ENCODE data around the gene CCL17. TPM values are rescaled to one million over a fixed set of nuclear protein-coding genes. Genes with fewer than 3 reads are reported as not detected.

CCL17 gene
- total and polyA plus RNA-seq, 9 donors: not detected

- no peak for TF ChIP-seq POLR2A (IDR thresholded peaks at IDR 0.05)
- no peak for TF ChIP-seq CTCF (IDR thresholded peaks at IDR 0.05)
- no peak for TF ChIP-seq EP300 (IDR thresholded peaks at IDR 0.05)
- H3K27me3 ChIP-seq: no peaks in the 10 kb centered on the region
- no peaks in the 10 kb centered on the region for H3K4me1 ChIP-seq (ENCODE audit: insufficient read depth)
- H3K9me3 ChIP-seq: no peaks in the 10 kb centered on the region
- 51 to 67% (median 58%) methylated on average over 5 of the region's 5 CpGs for whole genome bisulfite sequencing, 3 donors
- no peaks in the 10 kb centered on the region for H3K36me3 ChIP-seq
- DNase-seq: no peak
- intact Hi-C loops (cut with DNase I): no loop called here
- H3K27ac ChIP-seq: no peak overlapping the region
- no peak overlapping the region for H3K4me3 ChIP-seq
Observed at GRCh38 chr16:57386381-57386951, 18.1 kb upstream of the CCL17 start.

GRCh38 chr16:57387598-57388354, 16.8 kb upstream of the CCL17 start:
- Histone ChIP-seq H3K4me1 (ENCODE audit: insufficient read depth) (no peaks in the 10 kb centered on the region), H3K27me3 (no peaks in the 10 kb centered on the region), H3K36me3 (no peaks in the 10 kb centered on the region), H3K4me3 (no peak overlapping the region), H3K9me3 (no peaks in the 10 kb centered on the region), H3K27ac (no peak overlapping the region)
- DNase-seq: no peak
- 63 to 85% (median 78%) methylated on average over 3 of the region's 3 CpGs for WGBS, 3 donors
- TF ChIP-seq CTCF (IDR thresholded peaks at IDR 0.05): no peak
- TF ChIP-seq POLR2A (IDR thresholded peaks at IDR 0.05): no peak
- TF ChIP-seq EP300 (IDR thresholded peaks at IDR 0.05): no peak
- intact Hi-C loops (cut with DNase I): no loop called here

- WGBS, 3 donors: 59 to 80% (median 73%) methylated on average over 7 of the region's 7 CpGs
- intact Hi-C loops (cut with DNase I): no loop called here
- no peaks in the 10 kb centered on the region for H3K9me3 ChIP-seq
- no peaks in the 10 kb centered on the region for H3K27me3 ChIP-seq
- no peak overlapping the region for H3K4me3 ChIP-seq
- no peak for DNase-seq
- H3K4me1 ChIP-seq (ENCODE audit: insufficient read depth): no peaks in the 10 kb centered on the region
- no peaks in the 10 kb centered on the region for H3K36me3 ChIP-seq
- H3K27ac ChIP-seq: no peak overlapping the region
- TF ChIP-seq POLR2A (IDR thresholded peaks at IDR 0.05) (no peak), EP300 (IDR thresholded peaks at IDR 0.05) (no peak), CTCF (IDR thresholded peaks at IDR 0.05) (no peak)
Observed at GRCh38 chr16:57388359-57389086, 16.0 kb upstream of the CCL17 start.

GRCh38 chr16:57389087-57389468, 15.5 kb upstream of the CCL17 start:
- no peak for TF ChIP-seq POLR2A (IDR thresholded peaks at IDR 0.05)
- no peak for TF ChIP-seq EP300 (IDR thresholded peaks at IDR 0.05)
- TF ChIP-seq CTCF (IDR thresholded peaks at IDR 0.05): no peak
- no peak overlapping the region for H3K27ac ChIP-seq
- intact Hi-C loops (cut with DNase I): no loop called here
- no peaks in the 10 kb centered on the region for H3K36me3 ChIP-seq
- no peak overlapping the region for H3K4me3 ChIP-seq
- H3K27me3 ChIP-seq: no peaks in the 10 kb centered on the region
- DNase-seq: no peak
- H3K9me3 ChIP-seq: no peaks in the 10 kb centered on the region
- H3K4me1 ChIP-seq (ENCODE audit: insufficient read depth): no peaks in the 10 kb centered on the region
- WGBS, 3 donors: 91 to 96% (median 91%) methylated on average over 3 of the region's 3 CpGs

All from ovary (tissue), 9 donors.